AG09319 (cell line): ENCODE data around the gene SLC45A1.

Experiments
- DNase-seq: peaks from one replicate; pipeline ENCODE4 v3.0.0-alpha.2; 2010; ENCODE audit warnings: low read depth; ENCODE audit errors: extremely low read depth
- CTCF ChIP-seq: IDR thresholded peaks from 2 replicates; pipeline ENCODE4 v1.5.1; 2011; ENCODE audit warnings: low read depth, mild to moderate bottlenecking, inconsistent platforms, low read length, moderate library complexity

The SLC45A1 gene

GRCh38 chr1:8361198-8361849 lies 43.4 kb downstream of the SLC45A1 start:
- no peak for DNase-seq
- TF ChIP-seq CTCF, result no peak

- DNase-seq, result no peak
- TF ChIP-seq CTCF, result no peak
Measured at GRCh38 chr1:8362701-8363101, 44.8 kb downstream of the SLC45A1 start.

- TF ChIP-seq CTCF, result no peak
Measured at GRCh38 chr1:8363186-8363766, 45.4 kb downstream of the SLC45A1 start.

GRCh38 chr1:8363767-8364301 lies 45.9 kb downstream of the SLC45A1 start:
- DNase-seq, result no peak
- TF ChIP-seq CTCF, result no peak

More at GRCh38 chr1:8363186-8363766, 45.4 kb downstream of the SLC45A1 start:
- no peak for DNase-seq

- TF ChIP-seq CTCF, result no peak
- no peak for DNase-seq
Measured at GRCh38 chr1:8364528-8365442, 46.9 kb downstream of the SLC45A1 start.

- no peak for TF ChIP-seq CTCF
Measured at GRCh38 chr1:8365661-8366362, 47.9 kb downstream of the SLC45A1 start.

More at GRCh38 chr1:8365661-8366362, 47.9 kb downstream of the SLC45A1 start:
- no peak for DNase-seq
